ENCODE data around the gene CCDC190. TPM values are rescaled to one million over a fixed set of nuclear protein-coding genes. Genes with fewer than 3 reads are reported as not detected.
A peak's percentile ranks its signal among the peaks of the same experiment; 100 is the strongest.

The CCDC190 gene
- polyA plus RNA-seq (2011; rRNA removed) (0.31 and 0.55 TPM in 2 replicates), polyA minus RNA-seq (2011; rRNA and poly(A)+ RNA removed) (0.14 and 0.26 TPM in 2 replicates)

DNA sequence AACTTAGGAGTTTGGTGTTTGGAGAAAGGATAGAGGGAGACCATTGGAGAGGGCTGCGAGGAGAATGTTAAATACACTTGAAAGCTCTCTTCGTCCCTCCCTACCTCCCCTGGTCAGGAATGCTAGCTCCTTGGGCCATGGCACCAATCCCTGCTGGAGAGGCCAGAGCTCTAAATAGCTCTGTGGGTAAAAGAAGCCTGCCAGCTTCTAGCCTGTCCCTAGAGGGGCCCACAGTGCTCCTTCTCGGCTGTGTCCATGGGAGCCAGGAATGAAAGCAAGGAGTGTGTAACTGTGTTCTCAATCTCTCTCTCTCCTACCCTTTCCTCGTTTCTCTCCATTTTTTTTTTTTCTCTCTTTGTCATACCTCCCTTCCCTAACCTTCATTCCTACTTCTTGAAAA, at the start of gene CCDC190:
Gene CCDC190 (minus strand): TSS at position 75 of the 400 bp plus-strand sequence. CDS start 1,529 bp downstream, outside the sequence.
- DNase-seq (ENCODE audit: low read depth) = no peak
- ChIA-PET POLR2A (interaction anchor here (0.6 kb wide), 1 partner anchor 1730 kb away, joined by 3 read pairs; no protein-coding TSS in a partner anchor), CTCF (interaction anchor here (0.7 to 3.5 kb wide), 4 partner anchors 12 to 454 kb away, joined by 3 to 12 read pairs (median 8); no protein-coding TSS in a partner anchor)
- no peak within 1 kb of the TSS for H3K4me3 ChIP-seq (ENCODE audit: low read depth, low read length)
- no peaks in the 10 kb centered on the region for H3K36me3 ChIP-seq (ENCODE audit: control insufficient read depth, insufficient read depth, low read length)
- no peaks in the 10 kb centered on the region for H3K27me3 ChIP-seq (ENCODE audit: control insufficient read depth, insufficient read depth, low read length)
- TF ChIP-seq CTCF (IDR thresholded peaks at IDR 0.05; ENCODE audit: insufficient read depth, low read depth, low read length) = no peak

- Histone ChIP-seq H3K4me3 (ENCODE audit: low read depth, low read length) (no peak overlapping the region), H3K27me3 (ENCODE audit: control insufficient read depth, insufficient read depth, low read length) (no peaks in the 10 kb centered on the region), H3K36me3 (ENCODE audit: control insufficient read depth, insufficient read depth, low read length) (no peaks in the 10 kb centered on the region)
- DNase-seq (ENCODE audit: low read depth) = no peak
- CTCF ChIA-PET = interaction anchor here (0.7 to 1.5 kb wide), 4 partner anchors 13 to 308 kb away, joined by 3 to 5 read pairs (median 3); partner anchors contain the start of gene RGS4
- POLR2A ChIA-PET = no interaction called here
- TF ChIP-seq CTCF (IDR thresholded peaks at IDR 0.05; ENCODE audit: insufficient read depth, low read depth, low read length) = no peak
Measured at GRCh38 chr1:162910161-162910560, 49.2 kb upstream of the CCDC190 start.

DNA sequence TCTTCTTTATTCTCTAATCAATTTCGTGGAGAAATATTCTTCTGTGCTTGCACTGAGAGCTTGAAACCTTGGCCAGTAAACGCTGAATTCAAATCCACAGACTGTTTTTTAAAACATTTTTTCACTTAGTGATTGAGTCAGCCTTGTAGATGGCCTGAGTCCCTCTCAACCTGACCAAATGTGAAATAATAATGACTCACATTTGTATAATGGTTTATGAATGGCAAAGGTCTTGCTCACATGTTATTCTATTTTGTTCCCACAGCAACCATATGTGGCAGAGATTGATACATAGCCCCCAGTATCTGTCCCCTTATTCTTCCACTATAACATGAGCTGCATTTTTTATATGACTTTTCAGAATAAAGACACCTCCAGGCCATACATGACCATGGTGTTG, 47.8 kb upstream of the CCDC190 start:
- no peaks in the 10 kb centered on the region for H3K27me3 ChIP-seq (ENCODE audit: control insufficient read depth, insufficient read depth, low read length)
- no peak overlapping the region for H3K4me3 ChIP-seq (ENCODE audit: low read depth, low read length)
- H3K36me3 ChIP-seq (ENCODE audit: control insufficient read depth, insufficient read depth, low read length) = no peaks in the 10 kb centered on the region
- ChIA-PET POLR2A (no interaction called here), CTCF (interaction anchor here (1.7 kb wide), 1 partner anchor 163 kb away, joined by 5 read pairs; no protein-coding TSS in a partner anchor)
- peak; percentile 66 for DNase-seq (ENCODE audit: low read depth)
- no peak for TF ChIP-seq CTCF (IDR thresholded peaks at IDR 0.05; ENCODE audit: insufficient read depth, low read depth, low read length)

DNA sequence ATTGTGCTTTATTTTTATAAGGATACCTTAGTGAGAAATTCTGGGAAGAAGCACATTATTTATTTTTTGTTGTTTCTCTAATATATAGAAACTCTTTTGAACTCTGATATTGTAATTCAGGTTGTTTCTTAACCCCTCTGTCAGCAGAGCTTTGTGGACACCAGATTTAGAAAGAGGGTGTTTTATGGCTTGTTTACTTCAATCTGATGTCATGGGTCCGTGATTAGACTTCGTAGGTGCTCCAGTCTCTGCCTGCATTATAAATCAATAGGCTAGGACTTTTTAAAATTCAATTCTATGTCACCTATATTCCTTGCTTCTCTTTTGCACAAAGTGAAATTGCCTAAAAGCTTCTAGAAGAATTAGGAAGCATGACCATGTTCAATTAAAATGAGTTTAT, 47.3 kb upstream of the CCDC190 start:
- H3K36me3 ChIP-seq (ENCODE audit: control insufficient read depth, insufficient read depth, low read length) = no peaks in the 10 kb centered on the region
- POLR2A ChIA-PET = no interaction called here
- CTCF ChIA-PET = interaction anchor here (1.7 kb wide), 1 partner anchor 163 kb away, joined by 5 read pairs; no protein-coding TSS in a partner anchor
- no peaks in the 10 kb centered on the region for H3K27me3 ChIP-seq (ENCODE audit: control insufficient read depth, insufficient read depth, low read length)
- H3K4me3 ChIP-seq (ENCODE audit: low read depth, low read length) = no peak overlapping the region
- no peak for DNase-seq (ENCODE audit: low read depth)
- TF ChIP-seq CTCF (IDR thresholded peaks at IDR 0.05; ENCODE audit: insufficient read depth, low read depth, low read length) = no peak

GRCh38 chr1:162906485-162906884, 45.5 kb upstream of the CCDC190 start:
- DNase-seq (ENCODE audit: low read depth) = no peak
- no peak for TF ChIP-seq CTCF (IDR thresholded peaks at IDR 0.05; ENCODE audit: insufficient read depth, low read depth, low read length)
- CTCF ChIA-PET = no interaction called here
- no peaks in the 10 kb centered on the region for H3K27me3 ChIP-seq (ENCODE audit: control insufficient read depth, insufficient read depth, low read length)
- no peak overlapping the region for H3K4me3 ChIP-seq (ENCODE audit: low read depth, low read length)
- POLR2A ChIA-PET = no interaction called here
- H3K36me3 ChIP-seq (ENCODE audit: control insufficient read depth, insufficient read depth, low read length) = no peaks in the 10 kb centered on the region

All from BJ (cell line).